NCI-H446 treated with DMSO at 0.1 percent for 48 hours (cell line): ENCODE data around the gene MRPS6.

Experiments used
- DNase-seq: peaks from one replicate; lab custom pipeline; 2025; lab: John Stamatoyannopoulos, UW

Gene MRPS6

DNA sequence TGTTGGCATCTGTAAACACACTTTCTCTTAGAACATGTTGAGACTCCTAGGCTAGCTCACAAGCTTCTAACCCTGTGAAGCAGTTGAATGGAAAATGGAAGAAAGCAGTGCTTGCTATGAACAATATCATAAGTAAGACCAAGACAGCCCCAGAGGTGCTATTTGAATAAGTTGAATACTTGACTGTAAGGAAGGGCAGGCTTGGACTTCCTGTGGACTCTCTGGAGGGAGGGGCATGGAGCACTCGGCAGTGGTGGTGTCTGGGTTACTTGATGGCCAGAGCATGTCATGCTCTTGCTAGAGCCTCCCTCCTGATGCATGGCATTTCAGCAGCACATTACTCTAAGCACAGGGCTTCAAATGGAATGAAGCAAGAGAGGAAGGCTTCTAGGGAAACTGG is 60.0 kb downstream of the MRPS6 start:
- no peak for DNase-seq

DNA sequence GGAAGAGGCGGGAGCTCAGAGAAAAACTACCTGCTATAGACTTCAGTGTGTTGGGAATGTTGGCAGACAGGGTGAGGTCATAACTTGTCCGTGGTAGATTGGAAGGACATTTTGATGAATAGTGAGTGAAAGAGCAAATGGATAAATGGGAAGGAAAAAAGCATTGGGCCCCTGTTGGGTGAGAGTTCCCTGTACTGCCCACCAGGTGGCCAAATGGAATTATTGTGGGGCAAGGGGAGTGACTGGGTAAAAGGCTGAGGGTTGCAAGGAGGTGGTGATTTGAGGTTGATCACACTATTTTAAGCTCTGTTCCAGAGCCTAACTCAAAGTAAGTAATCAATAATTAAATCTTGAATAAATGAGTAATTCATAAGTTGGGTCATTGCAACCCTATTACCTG is 60.4 kb downstream of the MRPS6 start:
- DNase-seq, result no peak

DNA sequence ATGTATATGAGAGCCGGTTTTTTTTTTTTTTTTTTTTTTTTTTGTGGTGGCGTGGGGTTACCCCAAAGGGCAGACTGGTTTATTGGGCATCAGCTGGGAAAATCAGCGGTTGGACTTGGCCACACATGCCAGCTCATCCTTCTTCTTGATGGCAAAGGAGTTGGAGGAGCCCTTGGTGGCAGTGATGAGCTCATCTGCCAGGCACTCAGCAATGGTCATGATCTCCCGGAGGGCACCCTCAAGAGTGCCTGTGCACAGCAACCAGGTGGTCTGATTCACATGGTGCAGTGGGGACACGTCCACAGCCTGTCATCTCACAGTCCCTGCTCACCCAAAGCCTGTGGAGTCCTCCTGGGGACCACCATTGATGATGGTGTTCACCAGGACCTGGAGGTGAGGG is 62.0 kb downstream of the MRPS6 start:
- DNase-seq, result no peak

DNA sequence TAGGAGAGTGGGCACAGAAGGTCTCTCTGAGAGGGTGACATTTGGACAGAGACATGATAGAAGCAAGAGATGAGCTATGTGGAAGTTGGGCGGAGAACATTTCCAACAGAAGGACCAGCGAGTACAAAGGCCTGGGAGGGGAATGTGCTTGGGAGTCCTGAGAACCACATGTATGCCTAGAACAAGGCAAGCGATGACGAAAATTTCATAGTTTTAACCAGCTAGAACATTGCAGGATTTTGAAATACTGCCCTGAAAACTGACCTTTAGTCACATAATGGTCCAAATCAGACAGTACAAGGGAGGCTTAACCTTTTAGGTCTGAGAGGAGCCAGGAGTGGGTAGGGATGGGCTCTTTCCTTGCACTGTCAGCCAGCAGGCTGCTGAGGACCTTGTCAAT is 68.0 kb downstream of the MRPS6 start:
- DNase-seq, result no peak

DNA sequence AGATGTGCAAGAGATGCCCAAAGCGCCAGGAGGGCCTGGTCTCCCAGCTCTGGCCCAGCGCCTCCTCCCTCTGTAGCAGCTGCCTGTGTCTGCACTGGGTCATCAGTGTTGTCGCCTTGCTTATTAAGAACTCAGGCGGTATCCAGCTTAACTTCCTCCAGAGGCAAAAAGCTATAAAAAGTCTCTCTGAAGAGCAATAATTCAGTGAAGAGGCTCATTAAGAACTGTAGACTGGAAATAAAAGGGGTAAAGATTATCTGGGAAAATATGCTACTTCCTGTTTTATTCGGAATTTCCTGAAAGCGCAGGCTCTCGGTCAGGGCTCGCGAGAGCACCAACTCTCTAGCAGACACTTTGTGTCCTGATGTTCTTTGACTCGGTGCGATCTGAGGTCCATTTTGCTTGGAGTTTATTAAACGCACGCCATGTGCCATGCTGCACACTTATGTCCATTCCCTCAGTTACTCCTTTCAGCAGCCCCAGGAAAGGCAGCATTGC is 70.4 kb downstream of the MRPS6 start:
- no peak for DNase-seq

DNA sequence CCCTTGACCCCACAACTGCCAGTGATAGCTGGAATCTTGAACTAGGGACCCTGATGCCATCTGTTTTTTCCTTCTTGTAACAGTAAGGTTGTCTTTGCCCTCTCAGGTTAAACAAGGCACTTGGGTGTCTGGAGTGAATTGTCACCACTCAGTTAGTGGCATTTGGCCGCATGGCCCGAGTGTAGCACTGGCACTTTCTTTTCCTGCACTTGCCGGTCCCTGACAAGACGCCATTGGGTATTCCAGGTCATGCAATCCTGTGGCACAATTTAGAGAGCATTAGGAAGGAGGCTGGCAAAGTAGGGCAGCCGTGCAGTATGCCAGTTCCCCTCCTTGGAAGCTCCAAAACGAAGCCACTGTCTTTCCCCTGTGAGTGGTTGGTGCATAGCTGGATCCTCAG is 70.8 kb downstream of the MRPS6 start:
- no peak for DNase-seq

DNA sequence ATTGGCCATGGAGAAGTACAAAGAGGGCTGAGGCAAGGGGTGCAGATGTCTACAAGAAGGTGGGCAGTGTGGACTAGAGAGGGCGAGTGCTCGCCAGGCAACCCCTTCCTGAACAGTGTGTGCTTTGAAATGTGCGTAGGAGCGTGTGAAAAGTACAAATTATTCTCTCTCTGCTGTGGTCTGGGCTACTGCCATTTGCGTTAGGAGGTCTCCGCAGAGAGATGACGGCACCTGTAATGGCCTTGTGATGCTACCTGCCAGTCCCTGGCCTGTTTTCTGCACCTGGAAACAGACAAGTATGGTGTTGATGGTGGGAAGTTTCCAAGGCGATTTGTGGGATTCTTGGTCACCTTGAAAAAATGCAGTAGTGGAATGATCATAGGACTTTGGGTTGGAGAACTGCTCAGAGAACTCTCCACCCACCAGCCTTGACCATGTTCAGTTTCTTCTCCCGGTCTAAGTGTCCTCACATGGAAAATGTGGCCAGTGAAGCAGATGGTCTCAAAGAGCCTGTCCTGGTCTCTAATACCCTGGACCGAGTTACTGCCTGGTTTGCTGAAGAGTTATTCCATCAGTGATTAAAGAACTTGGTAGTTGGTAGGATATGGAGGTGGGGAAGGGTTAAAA is 74.5 kb downstream of the MRPS6 start:
- DNase-seq, result no peak

DNA sequence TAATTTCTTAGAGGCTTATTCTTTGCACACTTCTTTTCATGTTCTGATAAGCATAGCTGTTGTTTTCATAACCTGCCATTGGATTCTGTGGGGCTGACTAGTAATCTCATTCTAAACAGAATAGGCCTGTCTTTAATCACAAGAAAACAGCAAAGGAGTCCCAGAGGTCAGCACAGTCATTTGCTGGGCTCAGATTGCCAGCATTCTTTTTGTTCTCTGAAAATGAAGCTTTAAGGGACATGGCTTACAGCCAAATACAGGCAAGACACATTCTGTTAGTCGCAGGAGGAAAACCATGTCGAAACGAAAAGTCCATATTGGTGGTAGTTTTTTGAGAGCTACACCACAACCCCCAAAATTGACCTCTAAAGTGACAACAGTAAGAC is 75.0 kb downstream of the MRPS6 start:
- no peak for DNase-seq

DNA sequence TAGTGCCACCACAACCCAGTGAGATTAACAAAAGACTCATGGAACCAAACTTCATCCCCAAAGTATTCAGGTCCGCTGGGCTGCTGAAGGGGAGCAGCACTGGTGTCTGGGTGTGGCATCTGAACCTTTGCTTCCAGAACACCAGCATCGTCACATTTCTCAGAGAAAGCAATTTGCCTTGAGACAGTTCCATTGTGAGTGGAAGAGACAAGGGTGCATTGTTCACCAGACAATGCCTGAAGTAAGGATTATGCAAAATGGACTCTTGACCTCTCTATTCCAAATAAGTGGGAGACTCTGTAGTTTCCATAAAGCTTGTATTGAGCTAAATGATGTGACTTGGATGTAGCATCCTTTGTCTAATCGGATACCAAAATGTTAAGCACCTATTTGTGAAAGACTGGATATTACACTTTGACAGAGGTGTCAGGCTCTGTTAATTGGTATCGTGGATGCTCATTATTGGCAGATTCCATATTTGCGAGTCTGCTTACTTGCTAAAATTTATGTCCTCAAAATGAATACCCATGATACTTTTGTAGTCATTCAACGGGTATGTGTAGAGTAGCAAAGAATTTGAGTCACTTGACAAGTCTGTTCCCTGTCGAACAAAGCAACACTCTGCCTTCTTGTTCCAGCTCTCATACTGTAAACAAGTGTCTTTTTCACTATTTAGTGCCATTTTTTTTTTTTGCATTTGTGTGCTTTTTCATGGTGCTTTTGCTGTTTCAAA is 75.6 kb downstream of the MRPS6 start:
- no peak for DNase-seq

DNA sequence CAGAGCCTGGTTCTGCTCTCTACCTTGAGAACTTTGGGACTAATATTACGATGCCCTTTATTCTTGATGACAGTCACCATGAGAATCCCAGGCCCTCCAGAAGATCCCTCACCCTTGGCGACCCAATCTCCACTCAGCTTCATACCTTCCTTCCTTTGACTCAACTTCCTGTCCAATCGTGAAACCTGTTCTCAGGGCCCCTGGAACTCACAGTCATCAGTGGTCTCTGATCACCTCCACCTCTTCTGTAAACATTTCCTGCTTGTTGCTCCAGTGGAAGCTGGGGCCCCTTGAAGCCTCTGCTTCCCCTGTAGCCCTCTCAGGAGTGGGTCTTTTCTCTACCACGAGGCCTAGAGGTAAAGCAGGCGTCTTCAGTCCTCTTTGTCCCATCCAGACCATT is 79.1 kb downstream of the MRPS6 start:
- DNase-seq, result no peak

DNA sequence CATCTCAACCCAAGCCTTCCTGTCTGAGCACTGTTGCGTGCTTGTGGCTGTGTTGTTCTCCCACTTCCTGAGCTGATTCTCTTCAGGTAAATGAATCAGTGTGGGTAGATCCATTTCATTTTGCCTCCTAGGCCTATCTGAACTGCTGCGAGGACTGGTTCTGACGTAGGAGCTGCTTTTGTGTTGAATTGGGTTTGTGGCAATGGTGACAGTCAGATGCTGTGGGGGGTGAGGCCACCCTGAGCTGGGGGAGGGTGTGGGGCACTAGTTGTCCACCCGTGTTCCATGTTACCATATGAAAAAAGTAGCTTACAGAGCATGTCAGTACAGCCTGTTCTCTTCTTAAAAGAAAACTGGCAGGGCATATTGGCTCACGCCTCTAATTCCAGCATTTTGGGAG is 81.5 kb downstream of the MRPS6 start:
- no peak for DNase-seq

DNA sequence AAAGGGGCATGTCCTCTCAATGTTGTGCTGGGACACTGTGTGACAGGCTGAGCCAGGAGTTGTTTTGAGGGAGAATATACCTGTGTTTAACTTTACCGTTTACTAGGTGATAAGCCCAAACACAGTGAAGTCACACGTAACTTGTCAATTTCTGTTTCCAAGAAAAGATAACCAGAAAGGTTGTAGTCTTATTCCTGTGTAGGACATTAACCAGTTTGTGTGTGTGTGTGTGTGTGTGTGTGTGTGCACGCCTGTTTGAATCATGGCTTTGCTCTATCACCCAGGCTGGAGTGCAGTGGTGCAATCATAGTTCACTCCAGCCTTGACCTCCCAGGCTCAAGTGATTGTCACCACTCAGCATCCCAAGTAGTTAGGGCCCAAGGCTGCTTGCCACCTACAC is 83.6 kb downstream of the MRPS6 start:
- DNase-seq, result no peak

DNA sequence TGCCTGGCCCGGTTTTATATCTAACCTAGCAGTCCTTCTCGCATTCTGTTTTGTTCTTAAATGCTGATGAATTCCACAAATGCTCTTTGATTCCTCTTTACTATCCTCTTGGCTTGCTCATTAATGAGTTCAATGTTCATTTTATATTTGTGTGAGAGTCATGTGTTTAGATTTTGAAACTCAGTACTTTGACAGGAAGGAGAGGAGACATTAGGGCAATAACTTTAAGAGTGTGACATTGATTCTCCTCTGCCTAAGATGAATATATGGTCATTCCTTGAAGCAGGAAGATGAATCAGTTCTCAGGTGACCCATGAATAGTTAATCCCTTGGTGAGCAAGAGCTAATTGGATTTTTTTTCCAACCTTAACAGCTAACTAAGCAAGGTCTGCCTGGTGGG is 84.1 kb downstream of the MRPS6 start:
- no peak for DNase-seq

DNA sequence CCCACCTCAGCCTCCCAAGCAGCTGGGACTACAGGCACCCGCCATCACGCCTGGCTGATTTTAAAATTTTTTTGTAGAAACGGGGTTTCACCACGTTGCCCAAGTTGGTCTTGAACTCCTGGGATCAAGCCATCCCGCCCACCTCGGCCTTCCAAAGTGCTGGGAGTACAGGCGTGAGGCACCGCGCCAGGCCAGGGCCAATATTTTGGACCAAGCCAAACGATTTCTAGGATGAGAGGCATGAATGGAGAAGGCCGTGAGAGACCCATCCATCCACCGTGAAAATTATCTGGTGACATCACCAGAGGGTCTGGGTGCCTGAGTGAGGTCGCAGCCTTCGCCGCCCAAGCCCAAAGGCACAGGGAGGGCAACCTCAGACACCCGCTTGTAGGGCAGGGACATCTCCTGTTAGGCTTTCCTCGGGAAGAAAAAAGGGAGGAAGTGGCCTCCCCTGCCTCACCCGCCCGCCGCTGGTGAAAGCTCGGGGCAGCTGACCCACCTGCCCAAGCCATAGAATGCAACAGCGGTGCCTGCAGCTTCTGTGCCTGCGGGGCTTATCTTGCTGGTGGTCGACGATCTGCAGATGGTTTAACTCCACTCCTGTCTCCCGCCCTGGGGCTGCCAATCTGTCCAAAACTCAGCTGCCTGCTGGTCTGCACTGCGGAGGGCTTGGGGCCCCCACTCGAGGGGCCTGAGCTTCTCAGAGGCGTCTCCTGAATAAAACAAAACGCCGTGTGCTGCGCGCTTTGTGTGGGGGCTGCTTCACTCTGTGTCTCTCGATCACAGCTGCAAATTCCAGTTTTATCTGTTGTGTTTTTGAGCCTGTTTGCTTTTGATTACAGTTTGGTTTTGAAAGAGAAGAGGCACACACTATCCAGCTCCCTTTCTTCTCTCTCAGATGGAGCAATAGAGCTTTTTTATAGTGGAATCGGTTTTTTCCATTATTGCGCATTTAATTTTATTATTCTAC is 85.8 kb downstream of the MRPS6 start:
- no peak for DNase-seq

DNA sequence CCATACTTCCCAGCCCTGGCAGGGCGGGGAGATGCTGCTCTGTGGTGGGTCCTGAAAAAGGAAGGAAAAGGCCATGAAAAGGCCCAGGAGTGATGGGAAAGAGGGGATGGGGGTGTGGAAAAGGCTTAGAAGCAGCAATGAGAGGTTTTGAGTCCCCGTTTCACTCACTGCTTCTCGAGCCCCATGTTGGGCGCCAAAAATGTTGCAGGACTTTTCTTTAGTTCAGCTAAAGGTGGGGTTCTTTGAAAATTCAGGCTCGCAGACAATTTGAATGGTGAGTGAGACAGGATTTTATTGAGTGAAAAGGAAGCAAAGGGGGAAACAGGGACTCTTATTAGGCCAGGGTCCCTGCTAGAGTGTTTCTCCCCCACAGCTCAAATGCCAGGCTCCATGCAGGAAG is 93.1 kb downstream of the MRPS6 start:
- DNase-seq, result no peak

DNA sequence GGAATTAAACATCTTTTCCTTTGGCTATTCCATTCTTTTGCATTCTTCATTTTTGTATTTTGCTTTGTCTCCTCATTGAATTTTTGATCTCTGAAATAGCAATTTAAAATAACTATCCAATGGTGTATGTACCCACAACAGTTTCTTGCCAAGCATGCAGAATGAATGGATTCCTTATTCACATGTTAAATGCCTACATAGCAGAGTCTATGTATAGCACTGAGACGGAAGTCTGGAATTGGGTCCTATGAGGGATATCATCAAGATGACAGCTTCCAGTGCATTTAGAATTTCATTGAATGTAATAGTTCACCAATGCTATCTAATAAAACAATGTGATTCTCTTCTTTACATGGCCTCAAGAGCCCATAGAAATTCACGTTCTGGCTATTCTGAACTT is 97.5 kb downstream of the MRPS6 start:
- no peak for DNase-seq

DNA sequence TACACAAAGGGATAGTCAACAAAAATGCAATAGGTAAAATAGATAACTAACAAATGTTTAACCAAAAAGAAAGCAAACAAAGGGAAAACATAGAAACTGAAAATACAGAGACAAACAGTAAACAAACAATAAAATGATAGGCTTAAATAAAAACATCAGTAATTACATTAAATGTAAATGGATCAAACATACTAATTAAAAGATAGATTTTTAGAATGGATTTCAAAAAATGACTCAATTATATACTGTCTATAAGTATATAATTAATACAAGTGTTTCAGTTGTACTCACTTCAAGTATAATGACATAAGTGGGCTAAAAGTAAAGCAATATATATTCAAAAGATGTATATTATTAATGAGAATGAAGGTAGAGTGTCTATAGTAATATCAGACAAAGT is 101.1 kb downstream of the MRPS6 start:
- DNase-seq, result no peak

DNA sequence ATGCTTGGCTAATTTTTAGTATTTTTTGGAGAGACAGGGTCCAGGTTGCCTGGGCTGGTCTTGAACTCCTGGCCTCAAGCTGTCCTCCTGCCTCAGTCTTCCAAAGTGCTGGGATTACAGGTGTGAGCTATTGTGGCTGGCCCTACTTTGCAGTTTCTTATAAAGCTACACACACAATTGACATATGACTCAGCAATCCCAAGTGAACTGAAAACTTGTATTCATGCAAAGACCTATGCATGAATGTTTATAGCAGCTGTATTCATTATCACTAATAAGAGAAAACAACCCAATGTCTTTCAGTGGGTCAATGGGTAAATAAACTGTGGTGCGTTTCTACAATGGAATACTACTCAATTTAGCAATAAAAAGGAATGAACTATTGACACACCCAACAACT is 103.1 kb downstream of the MRPS6 start:
- no peak for DNase-seq

DNA sequence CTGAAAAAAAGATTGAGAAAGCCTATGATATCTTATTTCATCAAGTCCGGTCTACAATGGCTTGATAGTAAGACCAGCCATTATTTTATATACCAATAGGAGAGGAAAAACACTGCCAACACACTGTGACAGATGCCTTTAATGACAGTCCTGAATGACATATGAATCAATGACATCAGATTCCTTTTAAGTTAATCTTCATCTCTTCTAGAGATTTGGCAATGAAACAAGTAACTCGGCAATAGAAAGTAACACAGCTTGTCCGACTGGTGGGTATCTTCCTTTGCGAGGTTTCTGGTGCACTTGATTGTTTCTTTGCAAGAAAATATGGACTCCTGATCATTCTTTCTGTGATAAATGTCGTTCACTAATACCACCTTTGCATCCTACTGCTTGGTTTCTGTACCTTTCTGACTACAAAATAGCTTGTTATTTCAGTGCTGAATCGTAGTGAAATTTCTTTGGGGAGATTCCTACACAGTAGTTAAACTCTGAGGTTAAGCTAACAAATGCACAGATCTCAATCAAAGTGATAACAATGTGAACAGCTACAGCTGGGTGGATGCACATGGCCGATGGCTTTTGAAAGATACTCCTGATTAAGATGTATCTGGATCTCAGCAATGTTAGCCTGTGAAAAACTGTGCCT is 104.7 kb downstream of the MRPS6 start:
- DNase-seq, result no peak

DNA sequence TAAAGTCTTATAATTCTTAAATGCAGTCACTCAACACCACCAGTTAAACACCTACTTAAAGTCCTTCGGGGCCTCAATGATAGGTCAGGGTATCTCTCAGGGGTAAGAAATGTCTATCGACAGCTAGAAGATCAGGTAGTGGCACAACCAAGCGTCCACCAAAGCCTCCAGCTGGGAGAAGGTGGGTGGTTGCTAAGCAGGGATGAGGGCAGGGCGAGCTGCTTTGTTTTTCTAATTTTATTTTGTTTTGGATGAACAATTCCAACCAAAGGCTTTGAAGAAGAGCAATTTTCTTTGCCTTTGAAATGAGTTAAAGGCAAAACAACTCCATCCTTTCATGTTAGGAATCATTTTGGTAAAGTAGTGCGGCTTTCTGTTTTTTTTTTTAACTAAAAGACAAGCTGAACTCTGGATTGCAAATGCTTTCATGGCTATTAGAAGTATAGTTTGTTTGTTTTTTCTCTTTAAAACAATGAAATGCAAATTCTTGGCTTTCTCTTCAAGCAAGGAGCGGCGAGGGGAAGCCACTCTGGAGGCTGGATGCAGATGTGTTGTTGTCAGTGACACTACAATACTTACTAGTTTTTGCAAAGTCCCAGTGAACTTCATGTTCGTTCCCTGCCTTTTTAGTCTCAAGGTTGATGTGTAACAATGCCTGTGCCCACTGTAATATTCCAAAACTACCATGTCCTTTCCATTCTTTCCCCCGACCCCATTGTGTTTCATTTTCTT is 106.0 kb downstream of the MRPS6 start:
- DNase-seq, result no peak

DNA sequence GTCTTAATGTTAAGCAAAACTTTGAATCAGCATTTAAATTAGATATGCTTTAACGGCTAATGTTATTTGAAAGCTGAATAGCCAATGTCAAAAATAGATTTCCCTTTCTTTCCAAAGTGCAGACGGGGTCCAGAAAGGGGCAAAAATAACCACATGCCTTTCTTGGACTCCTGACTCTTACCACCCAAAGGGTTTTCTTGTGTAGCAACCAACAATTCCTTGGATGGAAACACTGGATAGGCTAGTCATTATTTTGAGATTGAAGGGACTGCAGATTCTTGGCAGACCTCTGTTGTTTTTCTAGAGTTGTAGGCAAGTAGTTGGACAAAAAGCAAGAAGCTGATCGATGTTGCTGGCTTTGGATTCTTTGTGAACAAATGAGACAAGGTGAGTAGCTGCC is 107.0 kb downstream of the MRPS6 start:
- DNase-seq, result no peak
